ENCODE data around the gene RGS2. TPM values are rescaled to one million over a fixed set of nuclear protein-coding genes. Genes with fewer than 3 reads are reported as not detected.

Gene RGS2
- 18.5 and 20.8 TPM in 2 replicates for total RNA-seq

GRCh38 chr1:192808518-192809306 is at the start of gene RGS2:
TSS of gene RGS2 (plus strand) at chr1:192809039. CDS start at chr1:192809072, 33 bp downstream.

Other genes starting within 250 kb of the RGS2 start
- not detected in 2 replicates for gene RGS1, start 233.3 kb upstream of the RGS2 start, total RNA-seq
- gene RGS13, start 172.9 kb upstream of the RGS2 start, total RNA-seq: not detected in 2 replicates

Data from cardiac ventricle fibroblast (primary cell).